Adrenal gland (tissue), 12 donors: ENCODE results near the gene MLKL. TPM values are rescaled to one million over a fixed set of nuclear protein-coding genes. Genes with fewer than 3 reads are reported as not detected.

ENCODE experiments used
- DNase-seq, 7 donors: peaks; one replicate each; pipeline ENCODE4 v3.0.0-alpha.2; 2019 to 2020
- H3K27ac ChIP-seq, 5 donors: fragments of 200-600 bp; sonication (generic) in 4 of 5; 1 replicate in 3 of 5; 2 replicates in 2 of 5; pipeline versions ENCODE4 v1.5.1 to v1.8.0; 2016 to 2020; ENCODE audit warnings: mild to moderate bottlenecking in 1 of 5
- H3K27me3 ChIP-seq: fragments of 200-600 bp; 2 replicates; pipeline ENCODE4 v1.8.0; 2021
- H3K36me3 ChIP-seq, 2 donors: fragments of 200-600 bp; replicated peaks in 1 of 2; 1 replicate in 1 of 2; 2 replicates in 1 of 2; pipeline versions ENCODE4 v1.5.1 to v1.8.0; 2018 to 2022
- H3K4me1 ChIP-seq, 2 donors: fragments of 200-600 bp; replicated peaks in 1 of 2; 1 replicate in 1 of 2; 2 replicates in 1 of 2; pipeline versions ENCODE4 v1.5.1 to v1.8.0; 2018 to 2021
- H3K4me3 ChIP-seq, 4 donors: fragments of 200-600 bp; sonication (generic) in 3 of 4; one replicate each; pipeline ENCODE4 v1.5.1; 2016 to 2018
- H3K9me3 ChIP-seq, 3 donors: fragments of 200-600 bp; sonication (generic) in 1 of 3; replicated peaks in 1 of 3; 1 replicate in 2 of 3; 2 replicates in 1 of 3; pipeline versions ENCODE4 v1.5.1 to v1.8.0; 2016 to 2021
- CTCF ChIP-seq, 6 experiments: fragments of 450-650 bp in 4 of 6; fragments of 200-600 bp in 2 of 6; sonication (generic) in 1 of 6; IDR thresholded peaks; 1 replicate in 5 of 6; 2 replicates in 1 of 6; pipeline versions ENCODE4 v1.5.1 to v1.8.0; 2016 to 2021; ENCODE audit warnings: antibody characterized with exemption in 6 of 6, mild to moderate bottlenecking in 2 of 6, moderate library complexity in 1 of 6
- POLR2A ChIP-seq, 2 donors: fragments of 450-650 bp; IDR thresholded peaks; one replicate each; pipeline ENCODE4 v1.6.1; 2017; ENCODE audit warnings: antibody characterized with exemption in 2 of 2, mild to moderate bottlenecking in 2 of 2, moderate library complexity in 1 of 2
- WGBS, 4 donors: extraction: QIAGEN DNeasy Blood & Tissue Kit in 2 of 4; methylation state at CpG; one replicate each; pipeline versions ENCODE4 v1.1.5 to v1.1.7; 2013 to 2017; 5-methylcytosine and 5-hydroxymethylcytosine counted together
- intact Hi-C, 2 donors: fragments of 100-400 bp; cut with DNase I; formaldehyde crosslinking; loops; one replicate each; pipeline versions ENCODE4 v1.14.1 to v1.15.0; 2022 to 2023
- polyA plus RNA-seq, 3 donors: library from polyadenylated mRNA; stranded (reverse); fragments of 200-250 nt in 2 of 3; fragments of 350-450 nt in 1 of 3; fragmentation: Illumina TruSeq in 1 of 3; extraction: RNeasy Lipid Tissue Mini Kit (QIAGEN cat#74804) in 1 of 3; gene quantifications; one replicate each; pipeline ENCODE4 v1.2.3, GENCODE V29; 2013 to 2014
- total RNA-seq, 9 donors: library from RNA; depleted of rRNA in 4 of 9; stranded (reverse); fragments of >200 nt in 4 of 9; fragments of 120-200 nt in 1 of 9; fragmentation: NEBNext Ultra II Directional in 1 of 9; extraction: Animal tissue kit (Norgen Biotek cat#: 25700) in 1 of 9; gene quantifications; one replicate each; pipeline versions ENCODE4 v1.1.0 to v1.2.4, GENCODE V29; 2013 to 2023
- donor health status: healthy with polysubstance abuse.
- donor health status: Bipolar disorder and iron deficiency.
- donor health status: DM: yes; HTN: yes; CAD: no.
- donor health status: DM: no; HTN: no; CAD: no.
- donor health status: DM: no; HTN: no; CAD: no.
- donor health status: DM: yes; HTN: yes; CAD: no.

Gene MLKL
- total and polyA plus RNA-seq, 12 donors, result 3.1 to 26.1 (median 11.0) TPM

GRCh38 chr16:74732707-74733350 lies 32.2 kb upstream of the MLKL start:
- WGBS, 4 donors, result 84 to 99% (median 91%) methylated on average over 11 to 15 of the region's 15 CpGs
- H3K4me1 ChIP-seq, result no peaks in the 10 kb centered on the region
- H3K27me3 ChIP-seq, result no peaks in the 10 kb centered on the region
- H3K27ac ChIP-seq, result no peak overlapping the region
- TF ChIP-seq POLR2A (IDR thresholded peaks at IDR 0.05) (no peak), CTCF (IDR thresholded peaks at IDR 0.05) (no peak)
- intact Hi-C loops, result no loop called here
- no peak overlapping the region for H3K4me3 ChIP-seq
- no peaks in the 10 kb centered on the region for H3K36me3 ChIP-seq
- no peak for DNase-seq
- no peaks in the 10 kb centered on the region for H3K9me3 ChIP-seq

GRCh38 chr16:74731853-74732477 lies 31.3 kb upstream of the MLKL start:
- no peaks in the 10 kb centered on the region for H3K36me3 ChIP-seq
- intact Hi-C loops, result no loop called here
- DNase-seq, result no peak
- peaks cover 0 to 4% (median 0%) of the 10 kb centered on the region in 3 donors for H3K9me3 ChIP-seq
- H3K27me3 ChIP-seq, result no peaks in the 10 kb centered on the region
- no peak for TF ChIP-seq CTCF (IDR thresholded peaks at IDR 0.05)
- no peak for TF ChIP-seq POLR2A (IDR thresholded peaks at IDR 0.05)
- no peaks in the 10 kb centered on the region for H3K4me1 ChIP-seq
- H3K4me3 ChIP-seq, result no peak overlapping the region
- 88 to 98% (median 95%) methylated on average over 8 of the region's 8 CpGs for WGBS, 4 donors
- no peak overlapping the region for H3K27ac ChIP-seq

GRCh38 chr16:74729783-74730683 lies 29.4 kb upstream of the MLKL start:
- H3K27ac ChIP-seq, result no peak overlapping the region
- TF ChIP-seq POLR2A (IDR thresholded peaks at IDR 0.05), result no peak
- no peak for TF ChIP-seq CTCF (IDR thresholded peaks at IDR 0.05)
- no peaks in the 10 kb centered on the region for H3K4me1 ChIP-seq
- no peaks in the 10 kb centered on the region for H3K36me3 ChIP-seq
- H3K4me3 ChIP-seq, result no peak overlapping the region
- peaks cover 0 to 8% (median 0%) of the 10 kb centered on the region in 3 donors for H3K9me3 ChIP-seq
- intact Hi-C loops, result no loop called here
- DNase-seq, result no peak
- H3K27me3 ChIP-seq, result no peaks in the 10 kb centered on the region
- 57 to 67% (median 61%) methylated on average over 5 to 11 of the region's 11 CpGs for WGBS, 4 donors

GRCh38 chr16:74727903-74728302 lies 27.2 kb upstream of the MLKL start:
- TF ChIP-seq POLR2A (IDR thresholded peaks at IDR 0.05), result no peak
- no peak for TF ChIP-seq CTCF (IDR thresholded peaks at IDR 0.05)
- Histone ChIP-seq H3K4me1 (no peaks in the 10 kb centered on the region), H3K27me3 (no peaks in the 10 kb centered on the region), H3K4me3 (no peak overlapping the region), H3K36me3 (no peaks in the 10 kb centered on the region), H3K9me3 (peaks cover 0 to 8% (median 0%) of the 10 kb centered on the region in 3 donors), H3K27ac (no peak overlapping the region)
- DNase-seq, result no peak
- WGBS, 4 donors, result 82 to 95% (median 93%) methylated on average over 4 of the region's 4 CpGs
- intact Hi-C loops, result no loop called here
